Activated CD8-positive, alpha-beta memory T cell treated with anti-CD3 and anti-CD28 coated beads, Interleukin-2, amount 10 ng/mL, durations not matched to agents 7 days and 5 days (primary cell): ENCODE measurements around the gene ARHGAP24. TPM values are rescaled to one million over a fixed set of nuclear protein-coding genes. Genes with fewer than 3 reads are reported as not detected.

Experiments used
- ATAC-seq: fragments of 150-1000 bp; cut with Tn5 transposase; one replicate; pipeline ENCODE4 v1.10.0; 2021; ENCODE audit warnings: moderate library complexity
- CTCF ChIA-PET: fragments of 350-600 bp; sonication (Branson Sonifier 250); formaldehyde crosslinking; loops from one replicate; lab custom pipeline; 2021; ENCODE audit warnings: antibody characterized with exemption; lab: Charles Lee
- DNase-seq: peaks from one replicate; pipeline ENCODE4 v3.0.0-alpha.2; 2020
- H3K27ac Mint-ChIP-seq: one replicate; pipeline ENCODE4 v1.8.0; 2021; ENCODE audit warnings: mild to moderate bottlenecking, mixed read lengths
- H3K27me3 Mint-ChIP-seq: one replicate; pipeline ENCODE4 v1.8.0; 2021; ENCODE audit warnings: mixed read lengths
- H3K36me3 Mint-ChIP-seq: one replicate; pipeline ENCODE4 v1.8.0; 2021; ENCODE audit warnings: mild to moderate bottlenecking, mixed read lengths
- H3K4me1 Mint-ChIP-seq: one replicate; pipeline ENCODE4 v1.8.0; 2021; ENCODE audit warnings: mixed read lengths
- H3K4me3 Mint-ChIP-seq: one replicate; pipeline ENCODE4 v1.8.0; 2021; ENCODE audit warnings: mild to moderate bottlenecking, moderate library complexity, mixed read lengths
- H3K9me3 Mint-ChIP-seq: one replicate; pipeline ENCODE4 v1.8.0; 2022; ENCODE audit warnings: low read depth, mixed read lengths
- total RNA-seq, 2 experiments: library from RNA; stranded (reverse); gene quantifications; one replicate each; pipeline ENCODE4 v1.2.3, GENCODE V29; 2021

Gene ARHGAP24
- total RNA-seq, 2 experiments from 2014 or later = not detected

- H3K4me1 Mint-ChIP-seq = no peaks in the 10 kb centered on the region
- CTCF ChIA-PET = no interaction called here
- ATAC-seq = no peak
- DNase-seq = no peak
- H3K4me3 Mint-ChIP-seq = no peak overlapping the region
- H3K27me3 Mint-ChIP-seq = no peaks in the 10 kb centered on the region
- H3K9me3 Mint-ChIP-seq = peaks cover 4% of the 10 kb centered on the region
- H3K36me3 Mint-ChIP-seq = no peaks in the 10 kb centered on the region
- no peak overlapping the region for H3K27ac Mint-ChIP-seq
These were observed 228.1 kb downstream of the ARHGAP24 start for GRCh38 chr4:85703096-85703495.

- no peak overlapping the region for H3K4me3 Mint-ChIP-seq
- H3K9me3 Mint-ChIP-seq = peaks cover 2% of the 10 kb centered on the region
- CTCF ChIA-PET = no interaction called here
- DNase-seq (no peak), ATAC-seq (no peak)
- H3K36me3 Mint-ChIP-seq = no peaks in the 10 kb centered on the region
- no peaks in the 10 kb centered on the region for H3K27me3 Mint-ChIP-seq
- no peak overlapping the region for H3K27ac Mint-ChIP-seq
- H3K4me1 Mint-ChIP-seq = no peaks in the 10 kb centered on the region
These were observed 232.7 kb downstream of the ARHGAP24 start for GRCh38 chr4:85707611-85708010.

GRCh38 chr4:85708468-85708867 lies 233.5 kb downstream of the ARHGAP24 start:
- CTCF ChIA-PET = no interaction called here
- Mint-ChIP-seq H3K27me3 (no peaks in the 10 kb centered on the region), H3K27ac (no peak overlapping the region), H3K36me3 (no peaks in the 10 kb centered on the region), H3K4me1 (no peaks in the 10 kb centered on the region), H3K9me3 (no peaks in the 10 kb centered on the region), H3K4me3 (no peak overlapping the region)
- no peak for ATAC-seq
- DNase-seq = no peak

GRCh38 chr4:85713005-85713404 lies 238.1 kb downstream of the ARHGAP24 start:
- ATAC-seq (no peak), DNase-seq (no peak)
- Mint-ChIP-seq H3K9me3 (no peaks in the 10 kb centered on the region), H3K27me3 (no peaks in the 10 kb centered on the region), H3K36me3 (no peaks in the 10 kb centered on the region), H3K27ac (no peak overlapping the region), H3K4me3 (no peak overlapping the region), H3K4me1 (no peaks in the 10 kb centered on the region)
- CTCF ChIA-PET = no interaction called here

- CTCF ChIA-PET = interaction anchor here (0.5 kb wide), 1 partner anchor 211 kb away, joined by 3 read pairs; no protein-coding TSS in a partner anchor
- no peaks in the 10 kb centered on the region for H3K36me3 Mint-ChIP-seq
- no peak overlapping the region for H3K27ac Mint-ChIP-seq
- no peaks in the 10 kb centered on the region for H3K9me3 Mint-ChIP-seq
- DNase-seq (no peak), ATAC-seq (no peak)
- no peaks in the 10 kb centered on the region for H3K4me1 Mint-ChIP-seq
- no peaks in the 10 kb centered on the region for H3K27me3 Mint-ChIP-seq
- no peak overlapping the region for H3K4me3 Mint-ChIP-seq
These were observed 241.2 kb downstream of the ARHGAP24 start for GRCh38 chr4:85715991-85716737.

- ATAC-seq (no peak), DNase-seq (no peak)
- Mint-ChIP-seq H3K4me3 (no peak overlapping the region), H3K27me3 (no peaks in the 10 kb centered on the region), H3K36me3 (no peaks in the 10 kb centered on the region), H3K9me3 (no peaks in the 10 kb centered on the region), H3K4me1 (no peaks in the 10 kb centered on the region), H3K27ac (no peak overlapping the region)
- CTCF ChIA-PET = no interaction called here
These were observed 242.4 kb downstream of the ARHGAP24 start for GRCh38 chr4:85717351-85717750.

- H3K27me3 Mint-ChIP-seq = no peaks in the 10 kb centered on the region
- no peak overlapping the region for H3K4me3 Mint-ChIP-seq
- DNase-seq (no peak), ATAC-seq (no peak)
- H3K36me3 Mint-ChIP-seq = no peaks in the 10 kb centered on the region
- no peaks in the 10 kb centered on the region for H3K9me3 Mint-ChIP-seq
- CTCF ChIA-PET = no interaction called here
- H3K4me1 Mint-ChIP-seq = no peaks in the 10 kb centered on the region
- no peak overlapping the region for H3K27ac Mint-ChIP-seq
These were observed 242.9 kb downstream of the ARHGAP24 start for GRCh38 chr4:85717847-85718246.

GRCh38 chr4:85720735-85721134 lies 245.8 kb downstream of the ARHGAP24 start:
- no peaks in the 10 kb centered on the region for H3K36me3 Mint-ChIP-seq
- H3K27me3 Mint-ChIP-seq = no peaks in the 10 kb centered on the region
- no peak for ATAC-seq
- no peak overlapping the region for H3K27ac Mint-ChIP-seq
- H3K4me1 Mint-ChIP-seq = no peaks in the 10 kb centered on the region
- no peaks in the 10 kb centered on the region for H3K9me3 Mint-ChIP-seq
- no peak overlapping the region for H3K4me3 Mint-ChIP-seq
- DNase-seq = no peak
- CTCF ChIA-PET = no interaction called here

GRCh38 chr4:85722401-85722800 lies 247.5 kb downstream of the ARHGAP24 start:
- H3K4me1 Mint-ChIP-seq = no peaks in the 10 kb centered on the region
- ATAC-seq (no peak), DNase-seq (no peak)
- CTCF ChIA-PET = no interaction called here
- H3K27ac Mint-ChIP-seq = no peak overlapping the region
- H3K4me3 Mint-ChIP-seq = no peak overlapping the region
- no peaks in the 10 kb centered on the region for H3K36me3 Mint-ChIP-seq
- no peaks in the 10 kb centered on the region for H3K27me3 Mint-ChIP-seq
- no peaks in the 10 kb centered on the region for H3K9me3 Mint-ChIP-seq

- Mint-ChIP-seq H3K9me3 (no peaks in the 10 kb centered on the region), H3K4me3 (no peak overlapping the region), H3K36me3 (no peaks in the 10 kb centered on the region), H3K4me1 (no peaks in the 10 kb centered on the region), H3K27ac (no peak overlapping the region), H3K27me3 (no peaks in the 10 kb centered on the region)
- CTCF ChIA-PET = no interaction called here
- ATAC-seq (no peak), DNase-seq (no peak)
These were observed 247.9 kb downstream of the ARHGAP24 start for GRCh38 chr4:85722807-85723206.

GRCh38 chr4:85724791-85725563 lies 250.0 kb downstream of the ARHGAP24 start:
- Mint-ChIP-seq H3K4me3 (no peak overlapping the region), H3K36me3 (no peaks in the 10 kb centered on the region), H3K4me1 (no peaks in the 10 kb centered on the region), H3K27ac (no peak overlapping the region), H3K27me3 (no peaks in the 10 kb centered on the region), H3K9me3 (no peaks in the 10 kb centered on the region)
- CTCF ChIA-PET = no interaction called here
- DNase-seq (no peak), ATAC-seq (no peak)

- H3K36me3 Mint-ChIP-seq = no peaks in the 10 kb centered on the region
- CTCF ChIA-PET = no interaction called here
These were observed 250.8 kb downstream of the ARHGAP24 start for GRCh38 chr4:85725721-85726170.

GRCh38 chr4:85726555-85726954 lies 251.6 kb downstream of the ARHGAP24 start:
- CTCF ChIA-PET = no interaction called here
- no peak for DNase-seq

More at GRCh38 chr4:85725721-85726170, 250.8 kb downstream of the ARHGAP24 start:
- Mint-ChIP-seq H3K4me1 (no peaks in the 10 kb centered on the region), H3K4me3 (no peak overlapping the region), H3K9me3 (no peaks in the 10 kb centered on the region), H3K27me3 (no peaks in the 10 kb centered on the region), H3K27ac (no peak overlapping the region)
- ATAC-seq (no peak), DNase-seq (no peak)

GRCh38 chr4:85728464-85728863 lies 253.5 kb downstream of the ARHGAP24 start:
- CTCF ChIA-PET = no interaction called here
- H3K27ac Mint-ChIP-seq = no peak overlapping the region
- no peaks in the 10 kb centered on the region for H3K36me3 Mint-ChIP-seq
- DNase-seq (no peak), ATAC-seq (no peak)
- no peak overlapping the region for H3K4me3 Mint-ChIP-seq
- H3K9me3 Mint-ChIP-seq = no peaks in the 10 kb centered on the region
- H3K27me3 Mint-ChIP-seq = no peaks in the 10 kb centered on the region
- no peaks in the 10 kb centered on the region for H3K4me1 Mint-ChIP-seq

More at GRCh38 chr4:85726555-85726954, 251.6 kb downstream of the ARHGAP24 start:
- Mint-ChIP-seq H3K9me3 (no peaks in the 10 kb centered on the region), H3K27me3 (no peaks in the 10 kb centered on the region), H3K36me3 (no peaks in the 10 kb centered on the region), H3K4me1 (no peaks in the 10 kb centered on the region), H3K4me3 (no peak overlapping the region), H3K27ac (no peak overlapping the region)
- ATAC-seq = no peak
